ENCODE data around the gene GDPD4. TPM values are rescaled to one million over a fixed set of nuclear protein-coding genes. Genes with fewer than 3 reads are reported as not detected.

GDPD4 gene
- total and polyA plus RNA-seq, 2 of the 4 experiments (the other 2 are of a cell fraction): not detected

GRCh38 chr11:77236901-77237300 is 64.6 kb downstream of the GDPD4 start:
- no peak overlapping the region for H2BK15ac ChIP-seq (ENCODE audit: low read depth, low read length)
- H3K79me1 ChIP-seq (ENCODE audit: low read depth in 1 of 2, low read length in 2 of 2): no peaks in the 10 kb centered on the region
- POLR2A ChIA-PET (ENCODE audit: unreplicated experiment): no interaction called here
- no peak overlapping the region for H3K4me3 ChIP-seq (ENCODE audit: insufficient read depth, low read depth, low read length)
- CTCF ChIA-PET: interaction anchor here (0.6 kb wide), 1 partner anchor 12 kb away, joined by 4 read pairs; no protein-coding TSS in a partner anchor
- no peak overlapping the region for H4K8ac ChIP-seq (ENCODE audit: low read depth in 2 of 2, low read length in 2 of 2)
- dilution Hi-C loops (cut with HindIII; ENCODE audit: low sequenced_read_pairs, unreplicated experiment): no loop called here
- H2BK120ac ChIP-seq (ENCODE audit: low read depth, low read length): no peak overlapping the region
- H2AFZ ChIP-seq (replicated peaks; ENCODE audit: low read length, poor library complexity): no peak overlapping the region
- H3K4ac ChIP-seq (ENCODE audit: low read depth, low read length): no peak overlapping the region
- no peak overlapping the region for H3K56ac ChIP-seq (ENCODE audit: extremely low read depth, insufficient read depth, low read length)
- no peak overlapping the region for H3K9ac ChIP-seq (ENCODE audit: low read depth, low read length)
- no peaks in the 10 kb centered on the region for H3K27me3 ChIP-seq (ENCODE audit: control insufficient read depth, insufficient read depth, low read length)
- no peak overlapping the region for H2BK5ac ChIP-seq (ENCODE audit: low read depth, low read length, poor library complexity, severe bottlenecking)
- H4K91ac ChIP-seq (ENCODE audit: insufficient read depth, low read depth, low read length): no peak overlapping the region
- TF ChIP-seq RAD21 (IDR thresholded peaks at IDR 0.05; ENCODE audit: low read length): no peak
- no peak for TF ChIP-seq CHD1 (IDR thresholded peaks at IDR 0.05; ENCODE audit: low read depth, low read length)
- no peak for TF ChIP-seq FOS (IDR thresholded peaks at IDR 0.05; ENCODE audit: low read depth, low read length)
- TF ChIP-seq POLR2A (IDR thresholded peaks at IDR 0.05; ENCODE audit: low read depth, low read length): no peak
- TF ChIP-seq RFX5 (IDR thresholded peaks at IDR 0.05; ENCODE audit: low read depth, low read length): no peak
- TF ChIP-seq CTCF (conservative IDR thresholded peaks at IDR 0.05; ENCODE audit: low read depth, low read length): no peak
- TF ChIP-seq MXI1 (IDR thresholded peaks at IDR 0.05; ENCODE audit: borderline replicate concordance, low read depth, low read length): no peak
- TF ChIP-seq MAFK (IDR thresholded peaks at IDR 0.05; ENCODE audit: low read depth, low read length): no peak
- TF ChIP-seq CEBPB (IDR thresholded peaks at IDR 0.05; ENCODE audit: low read depth, low read length): no peak
- TF ChIP-seq RCOR1 (IDR thresholded peaks at IDR 0.05; ENCODE audit: insufficient replicate concordance, low read length): no peak
- H3K14ac ChIP-seq (replicated peaks; ENCODE audit: low read depth, low read length): no peak overlapping the region
- intact Hi-C loops (cut with micrococcal nuclease): loop anchor here (10.0 kb wide), 1 partner anchor 178 kb away; no protein-coding TSS in a partner anchor
- H3K36me3 ChIP-seq (ENCODE audit: control insufficient read depth, insufficient read depth, low read length): no peaks in the 10 kb centered on the region
- H3K4me2 ChIP-seq (ENCODE audit: low read depth, low read length): no peak overlapping the region
- ATAC-seq (ENCODE audit: low read depth) (peak; percentile 84), DNase-seq (peak; percentile 66)
- in situ Hi-C loops (cut with MboI; ENCODE audit: low sequenced_read_pairs): no loop called here
- no peaks in the 10 kb centered on the region for H3K9me1 ChIP-seq (ENCODE audit: insufficient read depth, low read length)
- BruUV-seq (replicated peaks): no TSS peak
- no peak overlapping the region for H4K5ac ChIP-seq (ENCODE audit: low read depth, low read length)
- H3K23ac ChIP-seq (ENCODE audit: low read depth, low read length): no peak overlapping the region
- H3K18ac ChIP-seq (ENCODE audit: low read depth, low read length): no peak overlapping the region
- no peak overlapping the region for H2BK20ac ChIP-seq (ENCODE audit: low read depth, low read length)
- H3K4me1 ChIP-seq (ENCODE audit: control insufficient read depth, insufficient read depth, low read length): no peaks in the 10 kb centered on the region
- H4K20me1 ChIP-seq (ENCODE audit: insufficient read depth, low read length): no peaks in the 10 kb centered on the region
- no peak overlapping the region for H2AK9ac ChIP-seq (replicated peaks; ENCODE audit: low read depth, low read length, poor library complexity)
- H3K27ac ChIP-seq (ENCODE audit: insufficient read depth, low read length): no peak overlapping the region
- H3K9me3 ChIP-seq (ENCODE audit: control insufficient read depth, insufficient read depth, low read length): no peaks in the 10 kb centered on the region
- no peak overlapping the region for H2AK5ac ChIP-seq (ENCODE audit: low read depth, low read length)
